Embryonic facial prominence (tissue), 1 donor: ENCODE results near the gene ALS2CL.

ENCODE experiments used
- DNase-seq: peaks from one replicate; pipeline ENCODE4 v3.0.0-alpha.2; 2016; ENCODE audit errors: extremely low spot score

Gene ALS2CL

GRCh38 chr3:46716461-46717441 lies 23.3 kb upstream of the ALS2CL start:
- no peak for DNase-seq

DNA sequence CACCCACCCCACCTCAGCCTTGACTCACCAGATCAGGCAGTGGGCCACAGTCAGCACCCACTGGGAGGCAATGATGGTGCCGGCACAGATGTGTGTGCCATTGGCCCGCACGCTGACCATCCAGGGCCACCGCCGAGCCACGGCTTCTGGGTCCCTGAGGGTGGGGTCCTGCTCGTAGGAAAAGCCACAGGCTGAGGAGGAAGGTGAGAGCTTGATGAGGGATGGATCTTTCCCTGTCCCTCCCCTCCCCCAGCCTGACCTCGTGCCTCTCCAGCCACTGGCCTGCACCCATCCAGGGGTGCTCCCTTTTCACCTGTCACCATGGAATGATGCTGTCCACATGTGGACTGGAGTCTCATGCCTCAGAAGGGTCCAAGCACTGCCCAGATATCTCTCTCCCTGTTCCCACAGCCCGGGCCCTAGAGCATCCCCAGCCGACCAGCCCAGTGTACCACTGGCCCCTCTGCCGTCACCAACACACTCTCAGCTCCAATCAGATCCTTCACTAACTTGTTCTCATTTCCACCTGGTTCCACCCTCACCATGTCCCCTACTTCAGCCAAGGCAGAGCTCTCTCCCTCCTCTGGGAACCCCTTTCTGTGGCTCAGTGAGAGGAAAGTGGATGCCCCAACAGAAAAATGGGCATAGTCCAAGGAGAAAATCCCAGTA lies 22.2 kb upstream of the ALS2CL start:
- no peak for DNase-seq

DNA sequence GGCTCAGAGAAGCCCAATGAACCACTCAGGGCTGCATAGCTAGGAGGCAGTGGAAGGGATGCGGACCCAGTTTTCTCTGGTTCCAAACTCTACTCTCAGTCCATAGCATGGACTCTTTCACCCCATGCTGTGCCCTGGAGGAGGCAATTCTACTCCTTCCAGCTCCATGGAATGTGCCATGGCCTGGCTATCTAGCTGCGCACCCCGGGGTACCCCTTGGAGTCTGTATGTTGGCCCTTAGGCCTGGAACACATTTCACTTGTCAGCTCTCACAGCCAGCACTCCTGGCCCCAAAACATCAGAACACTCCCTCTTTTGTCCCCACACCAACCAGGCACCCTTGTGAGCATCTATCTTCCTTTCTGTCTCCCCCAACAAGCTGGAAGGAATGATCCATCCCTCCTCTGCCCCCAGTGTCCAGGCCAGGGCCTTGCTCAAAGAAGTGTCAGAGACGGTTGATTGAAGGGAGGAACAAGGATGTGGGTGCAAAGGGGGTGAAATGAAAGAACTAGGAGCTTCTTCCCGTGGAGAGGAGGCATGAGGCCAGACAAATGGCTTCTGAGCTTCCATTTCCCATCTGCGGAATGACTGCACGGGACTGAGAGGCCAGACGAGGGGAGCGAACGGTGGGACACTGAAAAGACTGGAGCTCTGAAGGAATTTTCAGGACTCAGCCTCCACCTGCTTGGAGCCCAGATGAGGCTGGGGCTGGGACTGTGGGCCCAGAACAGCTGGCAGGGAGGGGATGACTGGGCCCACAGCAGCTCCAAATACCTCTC lies 21.4 kb upstream of the ALS2CL start:
- DNase-seq: no peak

GRCh38 chr3:46713898-46714552 lies 20.5 kb upstream of the ALS2CL start:
- DNase-seq: no peak

- DNase-seq: no peak
These were observed 19.8 kb upstream of the ALS2CL start for GRCh38 chr3:46713050-46713897.

- DNase-seq: no peak
These were observed 18.9 kb upstream of the ALS2CL start for GRCh38 chr3:46712191-46713049.

DNA sequence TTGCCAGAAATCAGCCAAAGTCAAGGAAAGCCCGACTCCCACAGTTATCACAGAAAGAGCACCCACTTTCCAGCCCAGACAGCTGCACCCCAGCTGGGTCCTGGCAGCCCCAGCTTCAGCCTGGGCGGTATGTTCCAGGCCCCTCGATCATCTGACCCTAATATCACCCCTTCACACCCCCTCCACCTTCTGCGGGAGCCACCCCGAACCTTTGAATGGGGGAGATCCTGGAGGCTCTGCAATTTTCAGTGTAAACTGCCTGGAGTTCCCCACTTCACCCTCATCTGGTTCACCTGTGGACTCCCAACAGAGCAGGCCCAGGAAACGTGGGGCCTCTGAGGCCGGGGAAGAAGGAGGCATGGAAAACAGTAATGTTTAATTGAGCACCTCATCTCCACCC lies 18.3 kb upstream of the ALS2CL start:
- DNase-seq: no peak

DNA sequence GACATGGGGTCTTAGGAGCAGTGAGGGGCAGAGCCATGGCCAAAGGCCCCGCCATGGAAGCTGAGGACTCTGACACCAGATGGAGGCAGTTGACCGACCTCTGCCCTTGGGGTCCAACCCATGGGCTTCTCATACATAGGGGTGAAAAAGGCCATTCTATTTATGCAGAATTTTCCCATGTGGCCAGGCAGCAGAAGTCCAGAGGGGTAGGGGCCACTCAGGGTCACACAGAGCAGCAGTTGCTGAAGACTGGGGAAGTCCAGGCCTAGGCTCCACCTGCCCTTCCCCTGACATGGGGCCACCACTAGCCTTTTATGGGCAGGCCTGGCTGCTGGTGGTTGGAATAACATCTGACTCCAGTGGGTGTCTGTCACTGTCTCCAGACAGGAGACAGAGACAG lies 17.8 kb upstream of the ALS2CL start:
- no peak for DNase-seq

GRCh38 chr3:46710671-46711295 lies 17.3 kb upstream of the ALS2CL start:
- DNase-seq: no peak

DNA sequence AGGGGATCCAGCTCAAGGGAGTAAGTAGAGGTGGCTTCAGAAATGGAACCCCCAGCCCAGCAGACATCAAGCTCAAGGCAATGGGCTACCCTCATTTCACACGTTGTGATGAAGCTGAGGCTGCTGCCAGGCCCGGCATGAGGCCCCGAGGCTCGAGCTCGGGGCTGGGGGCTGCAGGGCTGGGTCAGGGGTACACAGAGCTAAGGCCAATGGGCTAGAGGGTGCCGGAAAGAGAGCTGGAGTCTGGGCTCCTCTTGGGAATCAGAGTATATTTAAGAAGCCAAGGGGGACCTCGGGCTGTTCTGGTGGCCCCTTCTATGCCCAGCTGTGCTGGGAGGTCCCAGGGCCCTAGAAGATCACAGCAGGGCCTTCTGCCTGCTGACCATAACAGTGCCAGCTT lies 16.8 kb upstream of the ALS2CL start:
- no peak for DNase-seq

- DNase-seq: no peak
These were observed 16.2 kb upstream of the ALS2CL start for GRCh38 chr3:46709721-46710120.

GRCh38 chr3:46709157-46709654 lies 15.7 kb upstream of the ALS2CL start:
- DNase-seq: no peak

DNA sequence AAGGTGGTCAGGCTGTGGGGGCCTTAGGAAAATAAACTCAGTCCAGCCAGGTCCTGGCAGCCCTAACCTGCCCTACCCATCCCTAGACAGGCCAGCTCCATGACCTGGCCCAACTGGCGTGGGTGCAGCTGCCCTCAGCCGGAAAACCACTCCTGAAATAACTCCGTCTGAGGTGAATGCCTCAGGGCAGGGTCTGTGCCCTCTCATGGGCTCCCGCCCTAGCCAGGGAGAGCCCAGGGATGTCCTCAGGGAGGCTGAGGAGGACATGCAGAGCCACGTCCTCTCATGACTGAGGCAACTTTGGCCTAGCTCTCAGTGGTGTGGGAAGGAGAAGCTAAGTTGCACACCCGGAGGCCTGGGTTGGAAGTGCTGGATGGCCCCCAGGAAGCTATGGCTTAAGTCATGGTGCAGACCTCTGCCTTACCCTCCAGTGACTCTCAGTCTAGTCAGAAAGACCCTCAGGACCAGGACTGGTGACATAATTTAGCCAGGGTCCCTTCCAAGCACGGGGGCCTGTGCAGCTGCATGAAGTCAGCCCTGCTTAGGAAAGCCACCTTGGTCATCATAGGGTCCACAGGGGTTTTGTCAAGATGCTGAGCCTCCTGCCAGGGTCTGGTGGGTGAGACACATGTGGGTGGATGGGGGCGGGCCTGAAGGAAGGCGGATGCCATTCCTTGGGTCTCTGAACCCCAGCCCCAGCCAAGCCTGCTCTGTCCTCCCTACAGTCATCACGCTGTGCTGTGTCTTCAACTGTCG lies 15.1 kb upstream of the ALS2CL start:
- DNase-seq: no peak

GRCh38 chr3:46707601-46708011 lies 14.1 kb upstream of the ALS2CL start:
- no peak for DNase-seq

- no peak for DNase-seq
These were observed 13.5 kb upstream of the ALS2CL start for GRCh38 chr3:46706771-46707582.

DNA sequence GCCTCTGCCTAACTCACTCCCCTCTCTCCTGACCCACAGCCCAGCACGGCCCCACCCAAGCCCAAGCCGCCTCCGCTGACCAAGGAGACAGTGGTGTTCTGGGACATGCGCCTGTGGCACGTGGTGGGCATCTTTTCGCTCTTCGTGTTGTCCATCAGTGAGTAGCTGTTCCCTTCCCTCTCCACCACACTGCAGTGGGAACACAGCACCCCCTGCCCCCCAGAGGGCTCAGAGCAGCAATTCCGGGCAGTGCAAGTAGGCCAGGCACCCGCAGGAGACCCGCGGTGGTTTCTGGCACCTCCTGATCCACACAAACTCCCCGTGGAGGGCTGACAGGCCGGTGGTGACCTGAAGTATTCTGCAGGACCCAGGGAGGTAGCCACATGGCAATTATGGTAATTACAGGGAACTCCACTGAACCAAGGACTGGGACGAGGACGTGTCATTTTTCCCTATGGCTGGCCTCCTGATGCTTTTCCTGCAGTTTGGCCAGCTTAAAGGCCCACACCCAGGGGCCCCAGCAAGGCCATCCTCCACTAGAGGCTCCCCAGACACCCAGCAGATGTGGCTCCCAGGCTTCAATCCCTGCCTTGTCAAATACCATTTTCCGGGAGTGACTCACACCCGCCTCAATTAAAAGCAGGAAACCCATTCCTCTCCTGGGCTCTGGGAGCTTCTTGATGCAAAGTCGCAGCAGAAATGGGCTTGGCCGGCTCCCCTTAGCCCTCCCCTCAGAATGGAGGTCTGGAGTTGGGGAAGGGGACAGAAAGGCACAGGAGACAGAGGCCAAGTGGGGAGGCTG lies 12.5 kb upstream of the ALS2CL start:
- DNase-seq: no peak
